Muscle layer of colon (tissue), 2 donors: ENCODE results near the gene EEIG1.

Source experiments
- H3K27ac ChIP-seq: one replicate; pipeline ENCODE4 v1.7.0; 2013; ENCODE audit warnings: low read depth, mild to moderate bottlenecking, low read length, moderate library complexity
- H3K27me3 ChIP-seq, 2 donors: one replicate each; pipeline ENCODE4 v1.7.0; 2013; ENCODE audit warnings: low read length in 2 of 2, mild to moderate bottlenecking in 2 of 2; ENCODE audit not compliant: insufficient read depth in 2 of 2, control insufficient read depth in 1 of 2
- H3K36me3 ChIP-seq: one replicate; pipeline ENCODE4 v1.7.0; 2013; ENCODE audit warnings: mild to moderate bottlenecking, low read length; ENCODE audit not compliant: insufficient read depth
- H3K4me1 ChIP-seq: one replicate; pipeline ENCODE4 v1.7.0; 2013; ENCODE audit warnings: mild to moderate bottlenecking, low read length; ENCODE audit not compliant: insufficient read depth
- H3K4me3 ChIP-seq, 2 donors: one replicate each; pipeline ENCODE4 v1.7.0; 2013; ENCODE audit warnings: low read length in 2 of 2, low read depth in 1 of 2, mild to moderate bottlenecking in 1 of 2, moderate library complexity in 1 of 2
- H3K9ac ChIP-seq: one replicate; pipeline ENCODE4 v1.7.0; 2013; ENCODE audit warnings: low read length
- H3K9me3 ChIP-seq: one replicate; pipeline ENCODE4 v1.7.0; 2013; ENCODE audit warnings: mild to moderate bottlenecking, low read length
- donor health status: abdominal sarcoma.
- donor health status: Adenocarcinoma of cecum.

EEIG1 gene

DNA sequence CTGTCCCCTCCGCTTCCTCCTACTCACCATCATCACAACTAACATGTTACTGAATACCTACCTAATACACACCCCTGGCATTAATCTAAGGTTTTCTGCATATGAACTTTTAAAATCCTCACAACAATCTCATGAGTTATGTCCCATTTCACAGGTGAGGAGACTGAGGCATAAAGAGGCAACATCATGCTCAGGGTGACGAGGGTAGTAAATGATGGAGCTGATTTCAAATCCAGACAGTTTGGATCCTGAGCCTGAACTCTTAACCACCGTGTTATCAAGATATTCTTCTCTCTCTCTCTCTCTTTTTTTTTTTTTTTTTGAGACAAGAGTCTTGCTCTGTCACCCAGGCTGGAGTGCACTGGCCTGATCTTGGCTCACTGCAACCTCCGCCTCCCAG, 12.9 kb upstream of the EEIG1 start:
- no peak overlapping the region for H3K27ac ChIP-seq
- no peaks in the 10 kb centered on the region for H3K9me3 ChIP-seq
- no peak overlapping the region for H3K4me3 ChIP-seq
- no peak overlapping the region for H3K9ac ChIP-seq
- H3K36me3 ChIP-seq, result no peaks in the 10 kb centered on the region
- H3K4me1 ChIP-seq, result no peaks in the 10 kb centered on the region
- no peaks in the 10 kb centered on the region for H3K27me3 ChIP-seq

DNA sequence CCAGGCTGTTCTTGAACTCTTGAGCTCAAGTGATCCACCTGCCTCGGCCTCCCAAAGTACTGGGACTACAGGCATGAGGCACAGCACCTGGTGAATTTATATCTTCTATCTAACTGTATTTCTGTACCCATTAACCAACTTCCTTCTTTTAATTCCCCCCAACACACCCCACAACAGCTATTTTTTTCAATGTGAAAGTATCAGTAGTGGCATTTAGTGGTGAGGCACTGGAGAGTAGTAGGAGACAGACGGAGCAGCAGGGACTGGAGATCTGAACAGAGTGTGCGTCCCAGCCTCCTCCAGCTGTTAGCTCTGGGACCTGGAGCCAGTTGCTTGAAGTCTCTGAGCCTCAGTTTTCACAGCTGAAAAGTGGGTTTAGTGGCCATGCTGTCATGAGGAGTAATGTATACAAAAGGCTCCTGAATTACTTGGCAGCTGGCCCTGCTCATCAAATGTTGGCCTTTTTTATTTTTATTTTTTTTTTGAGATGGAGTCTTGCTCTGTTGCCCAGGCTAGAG, 11.0 kb upstream of the EEIG1 start:
- Histone ChIP-seq H3K9me3 (no peaks in the 10 kb centered on the region), H3K27ac (no peak overlapping the region), H3K36me3 (no peaks in the 10 kb centered on the region), H3K9ac (no peak overlapping the region), H3K27me3 (no peaks in the 10 kb centered on the region), H3K4me1 (no peaks in the 10 kb centered on the region), H3K4me3 (no peak overlapping the region)

DNA sequence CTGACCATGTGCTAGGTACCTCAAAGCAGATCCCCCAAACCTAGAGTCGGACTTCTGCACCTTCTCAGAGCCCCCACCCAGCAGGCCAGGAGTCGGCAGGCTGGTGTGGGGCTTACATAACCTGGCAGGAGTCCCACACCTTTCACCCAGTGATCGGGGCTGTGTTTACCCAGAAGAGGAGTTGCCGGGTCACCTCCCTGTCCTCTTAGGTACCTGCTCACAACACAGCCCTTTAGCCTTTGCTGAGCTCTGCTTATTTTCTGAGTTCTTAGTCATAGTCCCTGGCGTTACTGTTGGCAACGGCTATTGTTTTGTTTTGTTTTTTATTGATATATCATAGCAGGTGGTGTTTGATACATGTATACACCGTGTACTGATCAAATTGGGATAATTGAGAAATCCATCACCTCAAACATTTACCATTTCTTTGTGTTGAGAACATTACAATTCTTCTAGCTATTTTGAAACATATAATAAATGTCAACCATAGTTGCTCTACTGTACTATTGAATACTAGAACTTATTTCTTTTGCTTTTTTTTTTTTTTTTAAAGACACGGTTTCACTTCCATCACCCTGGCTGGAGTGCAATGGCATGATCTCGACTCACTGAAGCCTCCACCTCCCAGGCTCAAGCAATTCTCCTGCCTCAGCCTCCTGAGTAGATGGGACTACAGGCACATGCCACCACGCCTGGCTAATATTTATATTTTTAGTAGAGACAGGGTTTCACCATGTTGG, 10.4 kb upstream of the EEIG1 start:
- H3K9me3 ChIP-seq, result no peaks in the 10 kb centered on the region
- no peak overlapping the region for H3K4me3 ChIP-seq
- H3K27ac ChIP-seq, result no peak overlapping the region
- no peaks in the 10 kb centered on the region for H3K36me3 ChIP-seq
- H3K4me1 ChIP-seq, result no peaks in the 10 kb centered on the region
- no peak overlapping the region for H3K9ac ChIP-seq
- no peaks in the 10 kb centered on the region for H3K27me3 ChIP-seq

DNA sequence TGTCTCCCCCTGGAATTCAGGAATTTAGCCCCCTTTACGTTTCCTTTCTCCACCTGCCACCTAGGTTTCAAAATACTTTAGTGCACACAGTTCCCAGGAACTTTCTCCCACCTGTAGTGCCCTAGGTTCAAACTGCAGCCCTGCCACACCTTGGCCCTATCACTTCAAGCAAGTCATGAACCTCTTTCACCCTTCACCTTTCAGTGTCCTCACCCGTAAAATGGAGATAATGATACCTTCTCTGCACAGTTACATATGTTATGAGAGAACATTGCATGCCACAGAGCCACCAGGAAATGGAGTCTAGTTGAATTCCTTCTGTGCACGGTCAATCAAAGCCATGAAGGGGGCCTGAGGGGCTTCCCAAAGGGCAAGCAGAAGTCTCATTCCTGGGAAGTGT, 9.8 kb upstream of the EEIG1 start:
- Histone ChIP-seq H3K27me3 (no peaks in the 10 kb centered on the region), H3K9ac (no peak overlapping the region), H3K4me3 (no peak overlapping the region), H3K4me1 (no peaks in the 10 kb centered on the region), H3K27ac (no peak overlapping the region), H3K36me3 (no peaks in the 10 kb centered on the region), H3K9me3 (no peaks in the 10 kb centered on the region)

DNA sequence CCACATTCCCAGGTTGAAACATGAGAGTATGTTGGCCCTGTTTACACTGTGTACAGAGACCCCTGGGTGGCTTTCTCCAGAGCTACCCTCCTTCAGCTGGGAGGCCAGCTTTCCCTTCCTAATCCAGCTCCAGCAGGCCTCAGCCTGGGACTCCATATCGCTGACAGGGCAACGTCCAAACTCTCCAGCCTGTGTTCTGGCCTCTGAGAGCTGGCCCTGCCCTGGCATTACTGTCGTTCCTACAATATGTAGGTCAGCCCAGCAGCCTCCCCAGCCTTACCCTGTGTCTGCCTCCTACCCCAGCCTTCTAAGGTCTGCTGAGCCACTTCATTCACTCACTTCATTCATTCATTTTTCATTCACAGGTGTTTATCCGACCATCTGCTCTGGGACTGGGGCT, 8.3 kb upstream of the EEIG1 start:
- Histone ChIP-seq H3K9ac (no peak overlapping the region), H3K4me3 (no peak overlapping the region), H3K27me3 (no peaks in the 10 kb centered on the region), H3K27ac (no peak overlapping the region), H3K36me3 (no peaks in the 10 kb centered on the region), H3K9me3 (no peaks in the 10 kb centered on the region), H3K4me1 (no peaks in the 10 kb centered on the region)

DNA sequence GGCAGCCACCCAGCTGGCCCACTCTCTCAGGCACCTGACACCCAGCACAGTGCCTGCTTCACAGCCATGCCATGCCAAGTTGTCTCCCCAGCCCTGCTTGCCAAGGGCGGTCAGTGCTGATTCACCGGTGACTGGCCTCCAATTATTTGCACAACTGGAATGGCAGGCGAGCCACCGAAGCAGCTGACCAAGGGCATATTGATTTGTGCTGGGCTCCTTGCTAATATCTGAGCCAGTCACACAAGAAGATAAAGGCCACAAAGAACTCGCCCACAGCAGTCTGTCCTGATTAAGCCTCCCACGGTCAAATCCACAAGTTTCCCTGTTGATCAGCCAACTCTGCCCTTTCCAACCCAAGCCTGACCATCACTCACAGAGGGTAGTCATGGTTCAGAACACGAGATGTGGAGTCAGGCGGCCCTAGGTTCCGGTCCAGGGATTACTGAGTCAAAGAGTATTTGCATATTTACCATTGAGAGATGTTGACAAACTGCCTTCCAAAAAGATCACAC, 6.4 kb upstream of the EEIG1 start:
- no peak overlapping the region for H3K9ac ChIP-seq
- H3K4me3 ChIP-seq, result no peak overlapping the region
- no peaks in the 10 kb centered on the region for H3K9me3 ChIP-seq
- H3K4me1 ChIP-seq, result no peaks in the 10 kb centered on the region
- H3K27ac ChIP-seq, result no peak overlapping the region
- no peaks in the 10 kb centered on the region for H3K27me3 ChIP-seq
- H3K36me3 ChIP-seq, result no peaks in the 10 kb centered on the region

DNA sequence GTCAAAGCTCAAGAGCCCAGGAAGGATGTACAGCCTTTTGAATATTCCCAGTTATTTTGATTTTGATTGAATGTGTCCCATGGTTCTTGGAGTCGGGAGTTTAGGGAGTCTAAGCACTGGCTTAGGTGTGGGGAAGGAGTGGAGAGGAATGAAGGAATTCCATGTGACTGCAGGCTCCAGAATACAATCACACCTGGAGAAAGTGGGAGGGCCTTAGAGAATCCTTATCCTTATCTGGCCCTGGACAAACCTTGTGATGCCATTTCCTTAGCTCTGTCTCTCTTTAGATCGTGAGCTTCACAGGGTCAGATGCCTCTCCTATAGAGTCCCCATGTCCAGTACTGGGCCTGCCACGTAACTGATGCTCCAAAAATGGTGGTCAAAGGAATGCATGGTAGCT, 4.2 kb upstream of the EEIG1 start:
- no peaks in the 10 kb centered on the region for H3K9me3 ChIP-seq
- no peaks in the 10 kb centered on the region for H3K27me3 ChIP-seq
- peaks cover 6% of the 10 kb centered on the region for H3K4me1 ChIP-seq
- no peak overlapping the region for H3K4me3 ChIP-seq
- no peak overlapping the region for H3K9ac ChIP-seq
- H3K27ac ChIP-seq, result no peak overlapping the region
- H3K36me3 ChIP-seq, result no peaks in the 10 kb centered on the region

DNA sequence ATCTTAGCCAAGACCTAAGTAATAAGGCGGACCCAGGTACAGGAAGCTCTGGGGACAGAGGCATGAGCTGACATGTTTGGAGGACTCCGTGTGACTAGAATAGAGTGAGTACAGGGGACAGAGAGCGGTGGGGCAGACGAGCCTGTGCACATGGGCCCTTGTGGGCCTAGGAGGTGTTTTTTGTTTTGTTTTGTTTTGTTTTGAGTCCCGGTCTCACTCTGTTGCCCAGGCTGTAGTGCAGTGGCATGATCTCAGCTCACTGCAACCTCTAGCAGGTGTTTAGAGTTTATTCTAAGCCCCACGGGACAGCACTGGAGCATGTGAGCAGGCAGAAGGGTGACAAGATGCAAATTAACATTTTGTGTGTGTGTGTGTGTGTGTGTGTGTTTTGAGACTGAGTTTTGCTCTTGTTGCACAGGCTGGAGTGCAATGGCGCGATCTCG, 3.1 kb upstream of the EEIG1 start:
- no peaks in the 10 kb centered on the region for H3K27me3 ChIP-seq
- H3K9me3 ChIP-seq, result no peaks in the 10 kb centered on the region
- no peak overlapping the region for H3K4me3 ChIP-seq
- H3K4me1 ChIP-seq, result peaks cover 6% of the 10 kb centered on the region
- H3K9ac ChIP-seq, result no peak overlapping the region
- H3K36me3 ChIP-seq, result no peaks in the 10 kb centered on the region
- H3K27ac ChIP-seq, result no peak overlapping the region

DNA sequence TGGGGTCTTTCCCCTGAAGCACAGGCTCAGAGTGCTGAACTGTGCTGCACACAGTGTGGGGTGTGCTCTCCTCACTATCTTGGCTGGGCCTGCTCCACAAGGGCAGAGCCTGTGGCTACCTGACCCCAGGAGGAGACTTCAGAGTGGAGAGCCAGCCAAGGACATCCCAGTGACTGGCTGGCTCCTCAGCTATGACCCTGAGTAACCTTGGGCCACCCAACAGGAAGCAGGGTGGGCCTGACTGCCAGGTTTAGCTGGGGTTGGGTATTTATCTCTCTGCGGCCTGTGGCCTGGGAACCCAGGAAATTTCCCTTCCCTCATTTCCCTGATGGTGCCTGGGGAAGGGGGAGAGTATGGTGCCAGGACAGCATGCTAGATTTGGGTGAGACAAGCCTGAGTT, 2.1 kb upstream of the EEIG1 start:
- no peak overlapping the region for H3K4me3 ChIP-seq
- no peak overlapping the region for H3K9ac ChIP-seq
- peaks cover 11% of the 10 kb centered on the region for H3K4me1 ChIP-seq
- no peaks in the 10 kb centered on the region for H3K9me3 ChIP-seq
- no peak overlapping the region for H3K27ac ChIP-seq
- H3K27me3 ChIP-seq, result no peaks in the 10 kb centered on the region
- H3K36me3 ChIP-seq, result no peaks in the 10 kb centered on the region

DNA sequence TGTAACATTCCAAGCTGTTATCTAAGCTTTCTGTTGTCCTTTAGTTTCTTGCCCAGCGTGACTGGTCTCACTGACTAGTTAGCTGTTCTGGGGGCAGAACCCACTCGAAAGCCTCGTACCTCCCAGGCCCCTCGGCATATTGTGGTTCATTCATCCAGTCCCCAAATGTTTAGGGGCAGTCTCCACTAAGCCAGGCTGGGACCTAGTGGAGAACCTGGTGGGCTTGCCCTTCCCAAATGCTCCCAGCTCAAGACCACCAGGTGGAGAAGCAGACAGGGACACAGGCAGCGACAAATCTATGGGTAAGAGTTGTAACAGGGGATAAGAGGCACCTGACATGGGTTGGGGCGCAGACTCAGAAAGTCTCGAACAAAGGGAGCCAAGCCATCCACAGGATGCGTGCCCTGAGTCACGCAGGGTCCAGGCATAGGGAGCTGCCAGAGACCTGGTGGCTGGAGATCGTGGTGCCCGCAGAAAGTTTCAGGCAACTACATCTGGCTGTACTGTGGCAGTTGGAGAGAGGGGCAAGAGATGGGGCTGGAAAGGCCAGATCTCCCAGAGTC, 851 bp upstream of the EEIG1 start:
- peak overlapping the region; percentile 60 for H3K9ac ChIP-seq
- peak overlapping the region; percentile 99 for H3K27ac ChIP-seq
- peaks cover 24% of the 10 kb centered on the region for H3K4me1 ChIP-seq
- H3K4me3 ChIP-seq, result peak overlapping the region; percentile 61 to 66
- H3K9me3 ChIP-seq, result no peaks in the 10 kb centered on the region
- no peaks in the 10 kb centered on the region for H3K36me3 ChIP-seq
- no peaks in the 10 kb centered on the region for H3K27me3 ChIP-seq

DNA sequence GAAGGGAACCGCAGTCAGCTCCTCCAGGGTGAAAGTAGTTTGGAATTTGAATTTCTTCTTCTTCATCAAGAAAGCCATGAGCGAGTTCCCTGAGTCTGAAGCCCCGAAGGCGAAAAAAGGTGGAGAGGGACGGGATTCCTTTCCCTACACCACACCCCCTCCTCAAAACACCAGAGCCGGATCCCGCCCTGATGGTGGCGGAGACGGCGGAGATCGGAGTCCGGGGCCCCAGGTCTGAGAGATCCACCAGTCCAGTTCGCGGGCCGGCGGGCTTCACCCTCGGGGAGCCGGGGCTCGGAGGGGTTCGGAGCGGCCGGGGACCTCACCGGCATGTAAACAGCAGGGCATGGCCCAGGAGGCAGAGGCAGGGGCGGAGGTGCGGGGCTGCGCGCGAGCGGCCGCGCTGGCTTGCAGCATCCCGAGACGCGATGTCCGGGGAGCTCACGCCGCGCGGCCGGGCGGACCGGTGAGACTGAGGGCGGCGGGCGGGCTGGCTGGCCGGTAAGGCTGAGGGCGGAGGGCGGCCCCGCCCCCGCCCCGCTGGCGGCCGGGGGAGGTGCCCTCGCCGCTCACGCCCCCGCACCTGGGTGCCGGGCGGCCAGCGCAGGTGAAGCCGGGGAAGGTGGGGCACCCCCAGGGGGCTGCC, 606 bp downstream of the EEIG1 start:
- Histone ChIP-seq H3K27ac (peak overlapping the region; percentile 90), H3K27me3 (no peaks in the 10 kb centered on the region), H3K9ac (peak overlapping the region; percentile 55), H3K4me1 (peaks cover 38% of the 10 kb centered on the region), H3K9me3 (no peaks in the 10 kb centered on the region), H3K4me3 (peak overlapping the region; percentile 75 to 95), H3K36me3 (no peaks in the 10 kb centered on the region)
